GOT3 (cell line): ENCODE results near the gene TBX4.
A peak's percentile ranks its signal among the peaks of the same experiment; 100 is the strongest.

Experiments used
- DNase-seq: peaks from one replicate; lab custom pipeline; 2025; ENCODE audit warnings: mixed read lengths; lab: John Stamatoyannopoulos, UW

The TBX4 gene

DNA sequence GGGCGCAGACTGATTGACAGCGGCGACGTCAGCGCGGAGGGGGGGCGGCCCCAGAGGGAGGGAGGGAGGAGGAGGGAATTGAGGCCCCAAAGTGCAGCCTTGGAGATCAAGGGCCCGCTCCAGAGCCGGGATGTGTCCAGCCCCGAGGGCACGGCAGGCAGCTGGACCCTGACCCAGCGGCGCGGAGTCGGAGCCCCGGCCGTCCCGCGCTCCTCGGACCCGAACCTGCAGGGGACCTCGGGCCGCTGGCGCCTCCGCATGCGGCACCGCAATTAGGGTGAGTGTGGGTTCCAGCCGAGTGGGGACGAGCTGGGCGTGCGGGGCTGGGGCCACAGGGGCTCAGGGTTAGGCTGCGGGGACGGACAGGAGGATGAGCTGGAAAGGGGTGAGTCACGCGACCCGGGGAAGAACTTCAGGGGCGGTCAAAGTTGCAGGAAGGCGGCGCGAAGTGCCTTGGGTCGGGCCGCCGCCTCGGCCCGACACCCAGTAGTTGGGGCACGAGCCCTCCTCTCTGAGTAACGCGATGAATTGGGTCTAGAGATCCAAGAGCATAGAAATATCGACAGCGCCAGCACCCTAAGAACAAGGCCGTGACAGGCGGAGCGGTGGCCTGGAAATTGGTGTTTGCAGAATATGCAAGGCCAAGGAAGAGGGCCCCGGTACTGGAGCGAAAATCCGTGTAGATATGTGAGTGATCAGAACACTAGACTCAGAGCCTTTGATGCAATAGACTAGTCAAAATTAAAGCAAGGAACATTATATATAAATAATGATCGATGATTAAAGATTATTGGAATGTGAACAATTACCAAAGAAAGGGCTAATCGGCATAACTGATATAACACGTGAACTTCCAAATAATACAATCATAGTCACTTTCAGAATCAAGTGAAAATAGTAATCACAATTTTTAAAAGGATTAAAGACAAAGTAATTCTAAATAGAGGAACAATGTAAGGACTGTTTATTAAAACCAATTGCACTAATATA lies at the start of gene TBX4:
TBX4 (plus strand) TSS at position 122 of the 990 bp plus-strand sequence. CDS start 4,069 bp downstream, outside the sequence.
- DNase-seq: no peak

DNA sequence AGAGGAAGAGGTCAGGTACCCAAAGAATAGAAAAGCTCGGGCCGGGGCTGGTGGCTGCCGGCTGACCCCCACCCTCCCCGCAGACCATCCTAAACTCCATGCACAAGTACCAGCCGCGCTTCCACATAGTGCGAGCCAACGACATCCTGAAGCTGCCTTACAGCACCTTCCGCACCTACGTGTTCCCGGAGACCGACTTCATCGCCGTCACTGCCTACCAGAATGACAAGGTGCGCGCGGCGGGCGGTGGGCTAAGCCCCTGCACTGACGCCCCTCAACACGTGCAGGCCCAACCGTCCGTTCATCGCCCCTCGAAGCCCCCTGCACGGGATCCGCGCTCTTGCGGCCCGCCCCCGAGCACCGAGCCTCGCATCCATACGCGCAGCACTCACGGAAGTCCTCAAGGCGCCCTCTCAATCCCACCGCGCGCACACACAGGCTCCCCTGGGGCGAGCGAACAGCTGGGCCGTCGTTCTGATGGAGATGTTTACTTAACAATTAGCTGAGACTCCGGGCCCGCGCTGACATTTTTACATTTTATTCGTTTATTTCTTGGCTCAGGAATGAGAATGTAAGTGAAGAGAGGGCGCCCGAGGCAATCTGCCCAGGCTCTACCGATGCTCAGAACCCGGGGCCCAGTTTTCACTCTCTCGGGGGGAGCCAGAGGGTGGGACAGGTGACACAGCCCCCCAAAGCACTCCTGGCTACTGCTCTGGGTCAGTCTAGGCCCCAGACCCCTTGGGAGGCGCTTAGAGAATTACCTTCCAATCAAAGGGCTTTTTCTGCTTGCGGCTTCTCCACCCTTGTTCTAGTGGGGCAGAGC lies 49.0 kb upstream of the TBX4 start:
- no peak for DNase-seq

DNA sequence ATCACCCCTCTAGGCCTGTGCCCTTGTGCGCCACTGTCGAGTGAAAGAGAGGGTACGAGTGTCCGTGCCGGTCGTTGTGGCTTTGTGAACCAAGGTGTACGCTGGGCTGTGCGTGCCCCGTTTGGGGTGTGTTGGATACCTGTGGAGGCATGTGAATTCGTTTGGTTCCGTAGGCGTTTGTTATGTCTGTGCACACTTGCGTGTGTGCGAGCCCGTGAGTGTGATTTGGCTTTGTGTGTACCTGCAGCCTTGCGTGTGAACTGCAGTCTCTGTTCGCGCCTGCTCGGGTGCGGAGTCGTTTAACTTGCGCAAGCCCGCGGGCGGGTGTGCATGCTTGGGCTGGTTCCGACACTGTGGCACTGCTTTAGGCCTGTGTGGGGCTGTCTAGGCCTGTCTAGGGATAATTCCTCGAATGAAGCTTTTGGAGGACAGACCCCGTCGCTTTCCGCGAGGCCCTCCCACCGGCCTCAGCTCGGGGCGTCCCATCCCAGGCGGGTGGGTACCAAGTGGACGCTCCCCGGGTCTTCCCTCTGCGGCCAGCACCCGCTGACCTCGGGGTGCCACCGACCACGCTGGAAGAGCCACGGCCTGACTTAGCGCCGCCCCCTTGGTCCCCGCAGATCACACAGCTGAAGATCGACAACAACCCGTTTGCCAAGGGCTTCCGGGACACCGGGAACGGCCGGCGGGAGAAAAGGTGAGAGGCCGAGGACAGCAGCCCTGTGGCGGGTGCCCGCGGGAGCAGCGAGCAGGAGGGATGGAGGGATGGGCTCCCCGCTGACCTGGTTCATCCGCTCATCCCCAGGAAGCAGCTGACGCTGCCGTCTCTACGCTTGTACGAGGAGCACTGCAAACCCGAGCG lies 48.2 kb upstream of the TBX4 start:
- no peak for DNase-seq

DNA sequence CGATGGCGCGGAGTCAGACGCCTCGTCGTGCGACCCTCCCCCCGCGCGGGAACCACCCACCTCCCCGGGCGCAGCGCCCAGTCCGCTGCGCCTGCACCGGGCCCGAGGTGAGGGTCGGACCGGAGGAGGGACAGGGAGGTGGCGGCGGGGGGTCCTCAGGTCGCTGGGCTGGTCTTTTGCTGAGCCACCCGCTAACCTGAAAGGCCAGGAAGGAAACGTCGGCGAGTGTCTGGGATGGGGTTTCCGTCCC lies 47.6 kb upstream of the TBX4 start:
- DNase-seq: no peak

DNA sequence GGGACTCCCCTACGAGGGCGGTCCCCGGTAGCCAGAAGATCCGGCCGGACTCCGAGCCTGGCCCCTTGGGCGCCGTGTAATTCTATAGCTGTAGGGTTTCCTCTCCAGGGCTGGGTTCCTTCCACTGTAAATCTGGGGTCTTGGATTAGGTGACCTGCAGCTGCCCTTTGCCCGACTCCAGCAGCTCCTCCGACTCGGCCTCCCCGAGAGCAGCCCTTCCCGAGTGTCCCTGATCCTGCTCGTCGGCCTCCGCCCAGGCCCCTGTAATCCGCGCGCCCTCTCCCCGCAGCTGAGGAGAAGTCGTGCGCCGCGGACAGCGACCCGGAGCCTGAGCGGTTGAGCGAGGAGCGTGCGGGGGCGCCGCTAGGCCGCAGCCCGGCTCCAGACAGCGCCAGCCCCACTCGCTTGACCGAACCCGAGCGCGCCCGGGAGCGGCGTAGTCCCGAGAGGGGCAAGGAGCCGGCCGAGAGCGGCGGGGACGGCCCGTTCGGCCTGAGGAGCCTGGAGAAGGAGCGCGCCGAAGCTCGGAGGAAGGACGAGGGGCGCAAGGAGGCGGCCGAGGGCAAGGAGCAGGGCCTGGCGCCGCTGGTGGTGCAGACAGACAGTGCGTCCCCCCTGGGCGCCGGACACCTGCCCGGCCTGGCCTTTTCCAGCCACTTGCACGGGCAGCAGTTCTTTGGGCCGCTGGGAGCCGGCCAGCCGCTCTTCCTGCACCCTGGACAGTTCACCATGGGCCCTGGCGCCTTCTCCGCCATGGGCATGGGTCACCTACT lies 47.1 kb upstream of the TBX4 start:
- no peak for DNase-seq

DNA sequence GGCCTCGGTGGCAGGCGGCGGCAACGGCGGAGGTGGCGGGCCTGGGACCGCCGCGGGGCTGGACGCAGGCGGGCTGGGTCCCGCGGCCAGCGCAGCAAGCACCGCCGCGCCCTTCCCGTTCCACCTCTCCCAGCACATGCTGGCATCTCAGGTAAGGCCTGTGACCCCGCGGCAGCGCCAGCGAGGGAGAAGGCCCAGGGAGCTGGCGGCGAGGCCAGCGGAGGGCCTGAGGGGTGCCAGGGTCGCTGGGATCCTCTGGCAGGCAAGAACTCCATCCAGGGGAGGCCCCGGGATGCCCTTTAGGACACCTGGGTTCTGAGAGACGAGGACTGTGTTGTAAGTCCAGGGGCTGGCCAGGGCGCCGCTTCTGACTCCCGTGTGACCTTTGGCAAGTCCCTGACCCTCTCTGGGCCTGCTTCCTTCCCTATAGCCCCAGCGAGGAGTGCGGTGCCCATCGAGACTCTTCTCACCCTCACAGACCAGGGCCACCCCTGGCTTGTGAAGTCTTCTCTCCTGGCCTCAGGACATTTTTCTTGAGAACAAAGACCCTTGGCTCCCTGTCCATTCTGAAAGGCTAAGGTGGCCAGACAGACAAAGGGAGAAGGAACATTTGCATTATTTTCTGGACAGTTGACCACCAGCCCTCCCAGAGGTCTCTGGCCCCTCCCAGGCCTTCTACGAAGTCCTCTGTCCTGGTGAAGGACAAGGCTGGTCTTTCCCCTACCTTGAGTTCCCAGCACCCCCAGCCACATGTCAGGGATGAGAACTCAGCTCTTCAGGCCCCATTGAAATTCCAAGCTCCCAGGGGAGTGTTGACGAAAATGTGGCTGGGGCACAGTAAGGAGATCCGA lies 46.3 kb upstream of the TBX4 start:
- DNase-seq: no peak

DNA sequence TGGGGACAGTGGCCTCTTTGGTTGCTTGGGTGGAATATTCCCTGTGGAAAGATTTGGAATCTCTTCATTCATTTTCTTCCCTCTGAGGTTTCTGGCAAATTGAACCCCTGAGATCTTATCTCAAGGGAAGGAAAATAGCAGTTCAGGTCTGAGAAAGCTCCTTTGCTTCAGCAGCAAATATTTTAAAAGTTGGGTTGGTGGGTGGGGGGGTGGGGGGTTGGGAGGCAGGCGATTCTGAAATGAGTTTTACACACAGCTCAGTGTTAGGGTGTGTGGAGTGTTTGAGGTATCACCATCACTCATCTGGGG lies 45.7 kb upstream of the TBX4 start:
- no peak for DNase-seq

DNA sequence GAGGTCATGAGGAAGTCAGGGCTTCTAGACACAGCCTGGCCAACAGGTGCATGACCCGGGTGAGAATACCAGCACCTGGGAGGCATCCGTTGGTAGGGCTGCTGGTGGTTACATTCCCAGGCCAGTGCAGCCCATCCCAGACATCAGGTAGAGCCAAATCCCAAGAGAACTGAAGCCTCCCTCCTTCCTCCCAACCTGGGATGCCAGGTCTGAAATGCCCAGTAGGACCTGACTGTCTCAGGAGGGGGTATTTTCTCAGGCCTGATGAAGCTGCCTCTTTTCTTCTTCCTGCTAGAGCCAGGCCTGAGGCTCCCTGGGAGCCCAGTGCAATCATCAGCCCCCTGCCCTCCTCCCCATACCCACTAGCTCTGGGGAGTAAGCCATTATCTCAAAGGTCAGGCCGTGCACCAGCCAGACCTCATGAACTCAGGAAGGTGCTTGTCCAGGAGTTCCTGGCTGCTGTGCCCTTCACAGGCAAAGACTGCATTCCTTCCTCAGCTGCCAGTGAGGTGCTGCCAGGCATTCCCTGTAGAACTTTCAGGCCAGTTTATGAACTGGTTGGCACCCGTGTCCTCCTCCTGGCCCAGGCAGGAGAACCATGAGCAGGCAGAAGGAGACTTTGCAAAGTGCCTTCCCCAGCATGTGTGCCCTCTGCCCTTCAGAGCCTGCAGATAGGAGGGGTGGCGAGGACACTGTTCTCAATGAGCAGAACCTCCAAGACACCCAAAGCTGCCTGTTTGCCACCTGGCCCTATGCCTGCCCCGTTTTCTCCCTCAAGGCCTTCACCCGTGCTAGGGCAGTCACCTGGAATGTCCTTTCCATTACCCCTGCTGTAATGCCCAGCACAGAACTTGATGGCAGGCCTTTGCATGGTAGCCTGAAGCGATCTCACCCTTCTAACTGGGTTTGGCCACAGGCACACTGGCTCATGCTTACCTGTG lies 45.0 kb upstream of the TBX4 start:
- DNase-seq: no peak

DNA sequence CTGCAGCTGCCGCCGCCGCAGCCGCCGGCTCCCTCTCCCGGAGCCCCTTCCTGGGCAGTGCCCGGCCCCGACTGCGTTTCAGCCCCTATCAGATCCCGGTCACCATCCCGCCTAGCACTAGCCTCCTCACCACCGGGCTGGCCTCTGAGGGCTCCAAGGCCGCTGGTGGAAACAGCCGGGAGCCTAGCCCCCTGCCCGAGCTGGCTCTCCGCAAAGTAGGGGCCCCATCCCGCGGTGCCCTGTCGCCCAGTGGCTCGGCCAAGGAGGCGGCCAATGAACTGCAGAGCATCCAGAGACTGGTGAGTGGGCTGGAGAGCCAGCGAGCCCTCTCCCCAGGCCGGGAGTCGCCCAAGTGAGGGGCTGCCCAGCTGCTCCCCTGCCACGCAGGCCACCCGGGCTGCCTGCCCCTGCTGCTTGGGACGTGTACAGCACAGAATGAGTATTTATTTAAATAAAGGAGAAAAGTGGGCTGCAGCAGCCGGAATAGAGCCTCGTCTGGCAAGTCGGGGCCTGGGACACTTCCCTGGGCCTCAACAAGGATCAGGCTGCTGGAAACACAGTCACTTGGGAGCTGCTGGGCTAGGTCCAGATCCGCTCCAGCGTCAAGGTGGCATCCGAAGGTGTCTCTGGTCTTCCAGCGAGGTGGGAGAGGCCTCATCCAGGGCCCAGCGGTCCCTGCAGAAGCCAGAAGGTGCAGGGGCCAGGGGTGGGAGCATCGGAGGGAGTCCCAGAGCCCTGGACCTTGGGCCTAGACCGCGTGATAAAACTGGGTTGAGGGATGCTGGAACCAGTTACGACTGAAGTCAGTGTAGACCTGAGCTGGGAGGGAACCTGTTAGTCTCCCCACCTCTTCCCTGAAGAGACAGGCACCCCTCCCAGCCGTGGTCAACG lies 43.8 kb upstream of the TBX4 start:
- DNase-seq: no peak

DNA sequence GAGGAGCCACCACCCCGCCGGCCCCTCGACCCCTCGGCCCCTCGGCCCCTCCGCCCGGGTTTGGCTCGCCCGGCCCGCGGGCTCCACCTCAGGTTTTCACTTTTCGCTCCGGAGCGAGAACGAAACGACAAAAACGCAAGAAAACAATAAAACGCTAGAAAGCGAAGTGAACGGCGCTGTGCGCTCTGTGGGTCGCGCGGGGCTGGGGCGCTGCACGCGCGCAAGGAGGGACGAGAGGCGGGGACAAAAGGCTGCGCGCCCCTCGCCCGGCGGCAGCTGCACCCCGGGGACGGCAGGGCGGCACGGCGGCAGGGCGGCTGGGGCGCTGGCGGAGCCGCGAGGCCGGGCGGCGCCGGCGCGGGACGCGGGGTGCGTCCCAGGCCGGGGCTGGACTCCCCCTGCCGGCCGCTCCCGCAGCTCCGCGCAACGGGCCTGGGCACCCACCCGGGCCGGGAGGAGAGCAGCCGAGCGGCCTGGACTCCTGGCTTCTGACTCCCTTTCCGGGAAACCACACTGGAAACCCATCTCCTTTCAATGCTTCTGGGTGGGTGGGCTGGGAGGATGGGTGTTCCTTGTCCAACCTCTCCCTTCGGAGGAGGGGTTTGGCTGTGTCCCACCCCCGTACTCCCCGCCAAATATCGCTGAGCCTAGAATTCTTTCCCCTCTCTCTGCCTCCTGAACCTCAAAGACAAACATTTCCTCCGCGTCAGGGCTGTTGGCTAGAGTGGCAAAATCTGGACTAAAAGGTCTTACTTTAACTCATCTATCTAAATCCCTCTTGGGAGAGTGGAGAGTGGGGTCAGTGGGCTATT lies 42.7 kb upstream of the TBX4 start:
- DNase-seq: peak; percentile 33

DNA sequence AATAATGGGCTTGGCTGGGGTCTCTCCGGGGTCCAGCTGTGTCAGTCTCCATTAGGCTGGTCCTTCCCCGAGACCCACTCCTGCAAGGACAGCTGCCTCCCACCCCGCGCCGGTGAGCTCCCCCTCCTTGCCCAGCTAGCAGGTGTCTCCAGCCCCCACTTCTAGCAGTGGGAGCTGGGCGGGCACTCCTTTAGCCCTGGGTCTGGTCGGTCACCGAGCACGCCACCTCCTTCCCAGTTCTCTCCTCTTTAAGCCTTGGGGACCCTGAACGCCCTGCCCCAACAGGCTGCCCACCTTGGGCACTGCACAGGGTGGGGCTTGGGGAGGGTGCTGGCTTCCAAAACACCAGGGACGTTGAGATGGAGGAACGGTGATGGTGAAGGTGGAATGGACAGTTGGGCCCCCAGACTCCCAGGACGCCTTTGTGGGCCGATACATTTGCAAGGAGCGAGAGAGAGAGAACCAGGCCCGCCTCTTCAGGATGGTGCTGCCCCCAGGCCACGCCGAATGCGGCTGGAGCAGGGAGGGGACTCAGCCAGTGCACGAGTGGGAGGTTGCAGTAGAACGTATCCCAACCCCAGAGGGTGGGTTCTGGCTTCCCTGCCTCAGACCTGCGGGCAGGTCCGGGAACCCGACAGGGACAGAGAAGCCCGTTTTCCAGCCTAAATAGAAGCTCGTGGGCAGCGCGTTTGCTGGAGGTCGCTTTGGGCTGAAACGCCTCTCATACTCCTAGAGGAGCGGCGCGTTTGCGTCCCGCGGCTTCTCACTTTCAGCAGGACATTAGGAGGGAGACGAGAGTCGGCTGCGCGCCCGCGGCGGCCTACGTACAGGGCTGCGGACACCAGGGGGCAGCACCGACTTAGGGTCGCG lies 41.8 kb upstream of the TBX4 start:
- DNase-seq: no peak

DNA sequence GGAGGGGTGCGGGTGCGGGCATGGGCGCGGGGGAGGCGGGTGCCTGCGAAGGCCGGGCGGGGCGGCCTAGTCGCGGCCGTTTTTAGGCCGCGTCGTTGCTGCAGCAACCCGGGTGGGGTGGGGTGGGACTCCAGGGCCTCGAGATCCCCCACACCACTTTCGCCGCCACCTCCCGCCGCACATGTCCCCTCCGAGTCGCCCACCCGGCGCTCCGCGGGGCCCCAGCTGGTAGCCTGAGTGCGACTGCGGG lies 41.3 kb upstream of the TBX4 start:
- DNase-seq: no peak

DNA sequence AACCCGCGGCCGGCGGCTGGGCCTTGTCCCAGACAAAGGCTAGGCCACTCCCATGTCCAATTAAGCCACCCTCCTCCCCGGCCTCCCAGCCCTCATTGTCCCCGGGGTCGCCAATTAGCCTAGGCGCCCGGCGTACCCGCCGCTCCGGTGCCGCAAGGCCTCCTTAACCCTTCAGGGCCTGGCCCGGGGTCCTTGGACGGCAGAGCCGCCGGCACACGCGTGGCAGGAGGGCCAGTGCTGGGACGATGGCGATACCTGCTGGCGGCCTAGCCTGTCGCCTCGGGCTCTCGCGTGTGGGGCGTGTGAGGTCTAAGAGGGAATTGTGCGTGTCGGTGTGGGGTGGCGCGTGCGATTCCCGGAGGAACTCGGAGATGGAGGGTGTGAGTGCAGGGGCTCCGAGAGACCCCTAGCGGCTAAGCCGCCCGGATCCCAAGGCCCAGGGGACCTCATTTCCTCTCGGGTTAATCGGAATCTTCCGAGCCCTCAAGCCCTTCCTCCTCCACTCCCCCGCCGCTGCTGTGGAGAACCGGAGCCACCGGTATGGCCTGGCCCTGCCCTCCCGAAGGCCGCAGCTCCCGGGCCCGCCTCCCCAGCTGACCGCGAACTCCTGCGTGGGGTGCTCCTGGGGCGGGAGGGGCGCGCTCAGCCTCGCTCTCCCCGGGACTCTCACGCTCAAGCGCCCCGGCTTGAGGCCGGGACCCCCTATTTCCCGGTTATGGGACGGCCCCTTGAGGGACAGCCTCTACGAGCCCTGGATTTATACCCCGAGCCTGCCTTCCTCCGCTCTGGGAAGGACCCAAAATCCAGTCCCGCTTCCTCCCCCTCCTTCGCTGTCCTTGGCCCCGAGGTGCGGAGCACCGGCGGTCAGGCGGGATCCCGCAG lies 40.7 kb upstream of the TBX4 start:
- DNase-seq: no peak

DNA sequence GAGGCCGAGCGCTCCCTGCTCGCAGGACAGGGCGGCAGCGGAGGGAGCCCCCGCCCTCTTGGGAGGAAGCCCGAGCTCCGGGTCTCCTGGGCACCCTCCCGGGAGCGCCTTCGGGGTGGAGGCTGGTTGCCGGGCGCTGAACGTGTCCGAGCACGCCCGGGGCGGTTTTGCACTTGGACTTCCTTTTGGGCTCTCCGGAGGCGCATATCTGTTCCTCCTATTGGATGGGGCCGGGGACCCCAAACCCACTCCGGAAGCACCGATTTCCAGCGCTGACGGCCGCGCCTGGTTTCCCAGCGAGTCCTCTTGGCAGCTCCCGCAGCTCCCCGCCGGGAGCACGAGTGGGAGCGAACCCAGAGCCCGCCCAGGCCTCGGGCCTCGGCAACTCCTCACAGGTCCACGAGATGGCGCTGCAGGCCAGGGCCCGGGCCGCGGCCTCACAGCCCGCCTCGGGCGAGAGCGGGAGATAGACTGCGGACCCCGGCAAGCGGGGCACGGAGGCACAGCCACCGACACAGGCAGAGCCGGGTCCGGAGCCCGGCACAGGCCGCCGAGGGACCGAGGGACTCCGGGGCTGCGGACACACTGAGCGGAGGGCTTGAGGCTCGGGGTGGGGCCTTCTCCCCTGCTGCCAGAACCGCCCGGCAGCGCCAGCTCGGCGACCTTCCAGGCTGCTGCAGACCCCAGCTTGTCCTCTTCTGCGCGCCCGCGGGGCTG lies 39.9 kb upstream of the TBX4 start:
- DNase-seq: peak; percentile 56
